Epidermal melanocyte (primary cell): ENCODE results near the gene ALOX12B.
A peak's percentile ranks its signal among the peaks of the same experiment; 100 is the strongest.
"Not testable (repeated sequence)": the region's sequence is repeated elsewhere in the genome, so short reads cannot be mapped to it uniquely, and the experiment has no call there.

Experiments
- DNase-seq: peaks from one replicate; pipeline ENCODE4 v3.0.0; 2011; ENCODE audit warnings: low spot score; ENCODE audit not compliant: insufficient read length

ALOX12B gene

GRCh38 chr17:8118769-8119580 lies 31.5 kb upstream of the ALOX12B start:
- DNase-seq, result peak; percentile 82

- DNase-seq, result no peak
These were observed 30.7 kb upstream of the ALOX12B start, which contains the start of gene ALOXE3 for GRCh38 chr17:8117980-8118768. ALOXE3 (minus strand) TSS chr17:8118514; CDS start chr17:8117990, 524 bp downstream.

GRCh38 chr17:8117367-8117979 lies 30.0 kb upstream of the ALOX12B start:
- DNase-seq, result no peak

- no peak for DNase-seq
These were observed 29.3 kb upstream of the ALOX12B start for GRCh38 chr17:8116776-8117175.

- no peak for DNase-seq
These were observed 23.4 kb upstream of the ALOX12B start for GRCh38 chr17:8110907-8111306.

GRCh38 chr17:8110456-8110804 lies 22.9 kb upstream of the ALOX12B start:
- DNase-seq, result no peak

- no peak for DNase-seq
These were observed 22.3 kb upstream of the ALOX12B start for GRCh38 chr17:8109661-8110455.

GRCh38 chr17:8108972-8109660 lies 21.6 kb upstream of the ALOX12B start:
- no peak for DNase-seq

- DNase-seq, result not testable (repeated sequence)
These were observed 19.5 kb upstream of the ALOX12B start for GRCh38 chr17:8106980-8107379.

GRCh38 chr17:8105957-8106398 lies 18.5 kb upstream of the ALOX12B start:
- no peak for DNase-seq

GRCh38 chr17:8104911-8105310 lies 17.4 kb upstream of the ALOX12B start:
- DNase-seq, result no peak

GRCh38 chr17:8103549-8103948 lies 16.0 kb upstream of the ALOX12B start:
- DNase-seq, result no peak

GRCh38 chr17:8101721-8102120 lies 14.2 kb upstream of the ALOX12B start:
- DNase-seq, result no peak

- DNase-seq, result no peak
These were observed 13.2 kb upstream of the ALOX12B start for GRCh38 chr17:8100763-8101162.

GRCh38 chr17:8100111-8100510 lies 12.6 kb upstream of the ALOX12B start:
- no peak for DNase-seq

GRCh38 chr17:8096541-8096940 lies 9.0 kb upstream of the ALOX12B start:
- no peak for DNase-seq

GRCh38 chr17:8095361-8095760 lies 7.8 kb upstream of the ALOX12B start:
- DNase-seq, result no peak

GRCh38 chr17:8091033-8091687 lies 3.6 kb upstream of the ALOX12B start:
- no peak for DNase-seq

GRCh38 chr17:8089728-8090127 lies 2.2 kb upstream of the ALOX12B start:
- no peak for DNase-seq

GRCh38 chr17:8087952-8088230 lies 375 bp upstream of the ALOX12B start:
- DNase-seq, result no peak
